B cell (primary cell): ENCODE measurements around the gene ENO2. TPM values are rescaled to one million over a fixed set of nuclear protein-coding genes. Genes with fewer than 3 reads are reported as not detected.

Experiments
- ATAC-seq: fragments of 200-7000 bp; cut with Tn5 transposase; one replicate; pipeline ENCODE4 v1.10.0; 2021; ENCODE audit warnings: low read depth, mild to moderate bottlenecking, moderate number of reproducible peaks, moderate library complexity
- CTCF ChIA-PET: fragments of 350-600 bp; sonication (Branson Sonifier 250); formaldehyde crosslinking; loops from one replicate; lab custom pipeline; 2021; ENCODE audit warnings: antibody characterized with exemption, inconsistent platforms; lab: Charles Lee
- POLR2A ChIA-PET: fragments of 350-600 bp; sonication (Branson Sonifier 250); formaldehyde crosslinking; loops from one replicate; lab custom pipeline; 2021; ENCODE audit warnings: antibody characterized with exemption; lab: Charles Lee
- DNase-seq: peaks from one replicate; pipeline ENCODE4 v3.0.0; 2013
- H2AFZ ChIP-seq: 2 replicates; pipeline ENCODE4 v1.6.1; 2012; ENCODE audit warnings: mild to moderate bottlenecking, low read depth, low read length; ENCODE audit not compliant: insufficient read depth, poor library complexity, severe bottlenecking
- H3K27ac ChIP-seq, 2 donors: 1 replicate in 1 of 2; 2 replicates in 1 of 2; pipeline ENCODE4 v1.5.1; 2012 to 2013; ENCODE audit warnings: low read length in 2 of 2, mild to moderate bottlenecking in 2 of 2, moderate library complexity in 1 of 2
- H3K27me3 ChIP-seq, 4 experiments: fragments of 200-600 bp in 1 of 4; sonication (generic) in 1 of 4; replicated peaks in 1 of 4; 1 replicate in 2 of 4; 2 replicates in 2 of 4; pipeline versions ENCODE4 v1.6.1 to v1.7.0; 2013 to 2016; ENCODE audit warnings: low read length in 3 of 4, mild to moderate bottlenecking in 2 of 4, mixed read lengths in 1 of 4, moderate library complexity in 1 of 4; ENCODE audit not compliant: insufficient read depth in 4 of 4, control insufficient read depth in 3 of 4; ENCODE audit errors: control extremely low read depth in 1 of 4
- H3K36me3 ChIP-seq, 2 experiments: replicated peaks in 1 of 2; 1 replicate in 1 of 2; 2 replicates in 1 of 2; pipeline versions ENCODE4 v1.6.1 to v1.7.1; 2013; ENCODE audit warnings: low read length in 1 of 2; ENCODE audit not compliant: insufficient read depth in 2 of 2, control insufficient read depth in 1 of 2; ENCODE audit errors: control extremely low read depth in 1 of 2, extremely low read depth in 1 of 2
- H3K4me1 ChIP-seq, 2 donors: fragments of 200-600 bp in 1 of 2; sonication (generic) in 1 of 2; 1 replicate in 1 of 2; 2 replicates in 1 of 2; pipeline versions ENCODE4 v1.5.1 to v1.6.1; 2013 to 2017; ENCODE audit warnings: low read length in 2 of 2; ENCODE audit not compliant: control insufficient read depth in 2 of 2, insufficient read depth in 2 of 2
- H3K4me2 ChIP-seq: replicated peaks from 2 replicates; pipeline ENCODE3; 2012; ENCODE audit warnings: mild to moderate bottlenecking, low read depth, low read length; ENCODE audit not compliant: poor library complexity, severe bottlenecking
- H3K4me3 ChIP-seq, 5 experiments: fragments of 200-600 bp in 1 of 5; sonication (generic) in 1 of 5; 1 replicate in 3 of 5; 2 replicates in 2 of 5; pipeline versions ENCODE4 v1.5.1 to v1.7.0; 2011 to 2016; ENCODE audit warnings: low read length in 4 of 5, mild to moderate bottlenecking in 4 of 5, low read depth in 2 of 5, control low read depth in 1 of 5, moderate library complexity in 1 of 5; ENCODE audit not compliant: insufficient read depth in 1 of 5; ENCODE audit errors: control extremely low read depth in 1 of 5, extremely low read depth in 1 of 5
- H3K79me2 ChIP-seq: fragments of 200-600 bp; sonication (generic); one replicate; pipeline ENCODE4 v1.6.0; 2016; ENCODE audit warnings: low read length; ENCODE audit not compliant: control insufficient read depth, insufficient read depth
- H3K9ac ChIP-seq: fragments of 200-600 bp; sonication (generic); 2 replicates; pipeline ENCODE4 v1.6.1; 2017; ENCODE audit warnings: mild to moderate bottlenecking, low read length, moderate library complexity
- H3K9me3 ChIP-seq, 3 donors: one replicate each; pipeline versions ENCODE4 v1.6.1 to v1.7.1; 2013; ENCODE audit warnings: low read length in 2 of 3; ENCODE audit not compliant: control insufficient read depth in 2 of 3, insufficient read depth in 1 of 3; ENCODE audit errors: control extremely low read depth in 1 of 3
- H4K20me1 ChIP-seq: 2 replicates; pipeline ENCODE4 v1.6.0; 2012; ENCODE audit warnings: mild to moderate bottlenecking, low read length; ENCODE audit not compliant: insufficient read depth, control insufficient read depth, poor library complexity, severe bottlenecking
- H3K27ac Mint-ChIP-seq: one replicate; pipeline ENCODE4 v1.8.0; 2021; ENCODE audit warnings: mixed read lengths
- H3K27me3 Mint-ChIP-seq: one replicate; pipeline ENCODE4 v1.8.0; 2021; ENCODE audit warnings: mixed read lengths
- H3K4me1 Mint-ChIP-seq: one replicate; pipeline ENCODE4 v1.8.0; 2021; ENCODE audit warnings: mixed read lengths
- H3K4me3 Mint-ChIP-seq: one replicate; pipeline ENCODE4 v1.8.0; 2021; ENCODE audit warnings: mixed read lengths
- H3K9me3 Mint-ChIP-seq: one replicate; pipeline ENCODE4 v1.8.0; 2022; ENCODE audit warnings: mixed read lengths; ENCODE audit not compliant: insufficient read depth
- EZH2 ChIP-seq: IDR thresholded peaks from 2 replicates; pipeline ENCODE4 v1.6.1; 2012; ENCODE audit warnings: borderline replicate concordance, low read depth, mild to moderate bottlenecking, moderate library complexity, low read length; ENCODE audit not compliant: insufficient read depth, poor library complexity, severe bottlenecking
- WGBS: methylation state at CpG from one replicate; pipeline ENCODE4 v1.1.5; 2013; ENCODE audit warnings: missing lambda C conversion rate; ENCODE audit not compliant: insufficient coverage; 5-methylcytosine and 5-hydroxymethylcytosine counted together
- intact Hi-C: fragments of 100-400 bp; cut with micrococcal nuclease; formaldehyde crosslinking; loops from one replicate; pipeline ENCODE4 v1.10.0; 2022
- polyA plus RNA-seq: library from polyadenylated mRNA; depleted of rRNA; stranded (reverse); fragments of >200 nt; gene quantifications from 2 replicates; pipeline ENCODE4 v1.2.3, GENCODE V29; 2012
- total RNA-seq, 2 donors: library from RNA; stranded (reverse); fragments of 120-200 nt in 1 of 2; gene quantifications; 1 replicate in 1 of 2; 2 replicates in 1 of 2; pipeline versions ENCODE4 v1.2.3 to v1.2.4, GENCODE V29; 2013 to 2022
- TF ChIP-seq, protein P1 (sequence below): fragments of 200-600 bp; IDR thresholded peaks from one replicate; pipeline ENCODE4 v1.8.0; 2022; ENCODE audit warnings: antibody characterized with exemption, mild to moderate bottlenecking

Gene ENO2
- total and polyA plus RNA-seq, 2 donors (not counting 1 experiment from before 2014, with no cell fraction given): 42.5 to 55.3 TPM

DNA sequence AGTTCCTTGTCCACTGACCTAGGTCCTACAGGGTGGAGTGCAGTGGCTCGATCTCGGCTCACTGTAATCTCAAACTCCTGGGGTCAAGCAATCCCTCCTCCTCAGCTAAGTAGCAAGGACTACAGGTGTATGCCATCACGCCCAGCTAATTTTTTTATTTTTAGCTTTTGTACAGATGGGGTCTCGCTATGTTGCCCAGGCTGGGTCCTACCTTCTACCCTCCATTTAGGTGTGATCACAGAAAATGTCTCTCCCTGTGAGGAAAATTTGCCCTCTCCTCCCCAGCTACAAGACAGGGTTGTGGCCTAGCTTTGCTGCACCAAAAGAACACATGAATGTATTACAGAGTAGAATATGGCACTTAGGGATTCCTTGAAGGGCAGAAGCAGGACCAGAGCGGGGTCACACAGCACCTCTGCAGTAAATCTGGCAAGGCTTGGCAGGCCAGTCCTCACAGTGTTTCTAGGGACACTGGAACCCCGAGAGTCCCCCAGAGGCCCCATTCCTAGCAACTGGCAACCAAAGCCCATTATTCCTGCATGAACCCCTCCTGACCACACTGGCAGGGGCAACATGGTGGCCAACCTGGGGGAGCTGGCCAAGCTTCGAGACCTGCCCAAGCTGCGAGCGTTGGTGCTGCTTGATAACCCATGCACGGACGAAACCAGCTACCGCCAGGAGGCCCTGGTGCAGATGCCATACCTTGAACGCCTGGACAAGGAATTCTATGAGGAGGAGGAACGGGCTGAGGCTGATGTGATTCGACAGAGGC is 2.0 kb upstream of the ENO2 start:
- DNase-seq: no peak
- peaks cover 23% of the 10 kb centered on the region for H3K4me1 Mint-ChIP-seq
- ChIA-PET POLR2A (interaction anchor here (1.3 kb wide), 1 partner anchor 43 kb away, joined by 3 read pairs; no protein-coding TSS in a partner anchor), CTCF (interaction anchor here (1.0 to 2.8 kb wide), 6 partner anchors 10 to 199 kb away, joined by 3 to 11 read pairs (median 6); partner anchors contain the start of gene SPSB2)
- H2AFZ ChIP-seq: no peak overlapping the region
- H3K4me3 ChIP-seq: no peak overlapping the region
- peaks cover 0 to 10% (median 1%) of the 10 kb centered on the region in 4 experiments for H3K27me3 ChIP-seq
- H3K79me2 ChIP-seq: no peaks in the 10 kb centered on the region
- ATAC-seq: no peak
- H3K9me3 ChIP-seq: peaks cover 0 to 3% (median 0%) of the 10 kb centered on the region in 3 donors
- H3K27me3 Mint-ChIP-seq: no peaks in the 10 kb centered on the region
- H3K36me3 ChIP-seq: peaks cover 0 to 4% of the 10 kb centered on the region in 2 experiments
- no peaks in the 10 kb centered on the region for H3K9me3 Mint-ChIP-seq
- peak overlapping the region; percentile 69 for H3K4me3 Mint-ChIP-seq
- no peak overlapping the region for H3K27ac ChIP-seq
- no peak overlapping the region for H3K4me2 ChIP-seq
- H3K4me1 ChIP-seq: peaks cover 11 to 19% of the 10 kb centered on the region in 2 donors
- H3K9ac ChIP-seq: no peak overlapping the region
- intact Hi-C loops: no loop called here
- no peaks in the 10 kb centered on the region for H4K20me1 ChIP-seq
- 95% methylated on average over 14 of the region's 15 CpGs for WGBS
- no peak for TF ChIP-seq EZH2
- TF ChIP-seq, protein P1, sequence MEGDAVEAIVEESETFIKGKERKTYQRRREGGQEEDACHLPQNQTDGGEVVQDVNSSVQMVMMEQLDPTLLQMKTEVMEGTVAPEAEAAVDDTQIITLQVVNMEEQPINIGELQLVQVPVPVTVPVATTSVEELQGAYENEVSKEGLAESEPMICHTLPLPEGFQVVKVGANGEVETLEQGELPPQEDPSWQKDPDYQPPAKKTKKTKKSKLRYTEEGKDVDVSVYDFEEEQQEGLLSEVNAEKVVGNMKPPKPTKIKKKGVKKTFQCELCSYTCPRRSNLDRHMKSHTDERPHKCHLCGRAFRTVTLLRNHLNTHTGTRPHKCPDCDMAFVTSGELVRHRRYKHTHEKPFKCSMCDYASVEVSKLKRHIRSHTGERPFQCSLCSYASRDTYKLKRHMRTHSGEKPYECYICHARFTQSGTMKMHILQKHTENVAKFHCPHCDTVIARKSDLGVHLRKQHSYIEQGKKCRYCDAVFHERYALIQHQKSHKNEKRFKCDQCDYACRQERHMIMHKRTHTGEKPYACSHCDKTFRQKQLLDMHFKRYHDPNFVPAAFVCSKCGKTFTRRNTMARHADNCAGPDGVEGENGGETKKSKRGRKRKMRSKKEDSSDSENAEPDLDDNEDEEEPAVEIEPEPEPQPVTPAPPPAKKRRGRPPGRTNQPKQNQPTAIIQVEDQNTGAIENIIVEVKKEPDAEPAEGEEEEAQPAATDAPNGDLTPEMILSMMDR: no peak
- H3K27ac Mint-ChIP-seq: peak overlapping the region; percentile 10
